MM.1S (cell line): ENCODE data around the gene SLC2A1.

Experiments
- DNase-seq: peaks from one replicate; pipeline ENCODE4 v3.0.0-alpha.2; 2015
- H2AFZ ChIP-seq: fragments of 300-600 bp; sonication (generic); 2 replicates; pipeline ENCODE4 v1.6.0; 2016; ENCODE audit warnings: antibody characterized with exemption, low read length
- H3F3A ChIP-seq: fragments of 300-600 bp; sonication (generic); 2 replicates; pipeline ENCODE4 v1.6.1; 2016; ENCODE audit warnings: mild to moderate bottlenecking, antibody characterized with exemption, low read length, moderate library complexity, mixed read lengths; ENCODE audit not compliant: insufficient read depth
- H3K27ac ChIP-seq: fragments of 300-600 bp; sonication (generic); 2 replicates; pipeline ENCODE4 v1.5.1; 2016; ENCODE audit warnings: mild to moderate bottlenecking, low read length
- H3K27me3 ChIP-seq: fragments of 300-600 bp; sonication (generic); replicated peaks from 2 replicates; pipeline ENCODE4 v1.6.0; 2016; ENCODE audit warnings: low read length; ENCODE audit not compliant: insufficient read depth
- H3K36me3 ChIP-seq: fragments of 300-600 bp; sonication (generic); replicated peaks from 2 replicates; pipeline ENCODE4 v1.6.1; 2016; ENCODE audit warnings: mild to moderate bottlenecking, low read length, mixed read lengths; ENCODE audit not compliant: insufficient read depth
- H3K4me1 ChIP-seq: fragments of 300-600 bp; sonication (generic); 2 replicates; pipeline ENCODE4 v1.6.1; 2016; ENCODE audit warnings: low read length, mixed read lengths
- H3K4me2 ChIP-seq: fragments of 300-600 bp; sonication (generic); 2 replicates; pipeline ENCODE4 v1.6.0; 2016; ENCODE audit warnings: low read depth, low read length
- H3K4me3 ChIP-seq: fragments of 300-600 bp; sonication (generic); 2 replicates; pipeline ENCODE4 v1.5.1; 2016; ENCODE audit warnings: low read length, mixed read lengths
- H3K79me2 ChIP-seq: fragments of 300-600 bp; sonication (generic); 2 replicates; pipeline ENCODE4 v1.6.1; 2016; ENCODE audit warnings: mixed run types, low read length, mixed read lengths
- H3K9ac ChIP-seq: fragments of 300-600 bp; sonication (generic); 2 replicates; pipeline ENCODE4 v1.6.1; 2016; ENCODE audit warnings: low read length, mixed read lengths
- H3K9me2 ChIP-seq: fragments of 300-600 bp; sonication (generic); replicated peaks from 2 replicates; pipeline ENCODE4 v1.6.1; 2016; ENCODE audit warnings: mild to moderate bottlenecking, low read length, mixed read lengths; ENCODE audit not compliant: insufficient read depth
- H3K9me3 ChIP-seq: fragments of 300-600 bp; sonication (generic); replicated peaks from 2 replicates; pipeline ENCODE4 v1.6.1; 2016; ENCODE audit warnings: mild to moderate bottlenecking, low read length, mixed read lengths; ENCODE audit not compliant: insufficient read depth
- H4K20me1 ChIP-seq: fragments of 300-600 bp; sonication (generic); 2 replicates; pipeline ENCODE4 v1.6.1; 2016; ENCODE audit warnings: mild to moderate bottlenecking, low read length, moderate library complexity, mixed read lengths; ENCODE audit not compliant: insufficient read depth
- CTCF ChIP-seq: fragments of 300-600 bp; sonication (generic); IDR thresholded peaks from 2 replicates; pipeline ENCODE4 v1.5.1; 2016; ENCODE audit warnings: antibody characterized with exemption, low read length, mixed read lengths
- EZH2 ChIP-seq: fragments of 300-600 bp; sonication (generic); optimal IDR thresholded peaks from 2 replicates; pipeline ENCODE3; 2017; ENCODE audit warnings: low read depth, mild to moderate bottlenecking, antibody characterized with exemption, low read length, mixed read lengths
- EZH2phosphoT487 ChIP-seq: fragments of 300-600 bp; sonication (generic); IDR thresholded peaks from 2 replicates; pipeline ENCODE4 v1.6.1; 2018; ENCODE audit warnings: antibody characterized with exemption, low read length

SLC2A1 gene

GRCh38 chr1:42952303-42953001 is 6.2 kb downstream of the SLC2A1 start:
- no peak overlapping the region for H3K4me3 ChIP-seq
- H3K4me1 ChIP-seq = peaks cover 15% of the 10 kb centered on the region; the same call in 1 of the 2 replicates
- H3F3A ChIP-seq = 0 out of 2 replicates have a peak, but pooled peaks cover 2% of the 10 kb centered on the region
- H3K9me2 ChIP-seq = no peaks in the 10 kb centered on the region
- H4K20me1 ChIP-seq = peaks cover 7% of the 10 kb centered on the region; the same call in 1 of the 2 replicates
- DNase-seq = no peak
- no peaks in the 10 kb centered on the region for H3K27me3 ChIP-seq
- no peak overlapping the region for H3K27ac ChIP-seq
- no peak overlapping the region for H3K9ac ChIP-seq
- peaks cover 95% of the 10 kb centered on the region for H3K79me2 ChIP-seq
- no peak overlapping the region for H3K4me2 ChIP-seq
- H3K9me3 ChIP-seq = no peaks in the 10 kb centered on the region
- TF ChIP-seq EZH2 (no peak), EZH2phosphoT487 (no peak), CTCF (no peak)
- no peak overlapping the region for H2AFZ ChIP-seq
- H3K36me3 ChIP-seq = no peaks in the 10 kb centered on the region

GRCh38 chr1:42951588-42951987 is 7.1 kb downstream of the SLC2A1 start:
- Histone ChIP-seq H3K79me2 (peaks cover 95% of the 10 kb centered on the region), H4K20me1 (peaks cover 7% of the 10 kb centered on the region; the same call in 1 of the 2 replicates), H2AFZ (no peak overlapping the region), H3K4me2 (no peak overlapping the region), H3K36me3 (no peaks in the 10 kb centered on the region), H3K27ac (no peak overlapping the region), H3K9ac (no peak overlapping the region), H3F3A (no peaks in the 10 kb centered on the region), H3K27me3 (no peaks in the 10 kb centered on the region), H3K9me3 (no peaks in the 10 kb centered on the region), H3K4me1 (peaks cover 12% of the 10 kb centered on the region; the same call in 1 of the 2 replicates), H3K9me2 (no peaks in the 10 kb centered on the region), H3K4me3 (no peak overlapping the region)
- no peak for DNase-seq
- TF ChIP-seq CTCF = no peak
- no peak for TF ChIP-seq EZH2phosphoT487
- no peak for TF ChIP-seq EZH2

- H2AFZ ChIP-seq = no peak overlapping the region
- H3K9ac ChIP-seq = no peak overlapping the region
- DNase-seq = no peak
- H4K20me1 ChIP-seq = peaks cover 7% of the 10 kb centered on the region; the same call in 1 of the 2 replicates
- no peaks in the 10 kb centered on the region for H3K9me3 ChIP-seq
- H3K27ac ChIP-seq = no peak overlapping the region
- no peak overlapping the region for H3K4me2 ChIP-seq
- no peaks in the 10 kb centered on the region for H3K36me3 ChIP-seq
- H3K9me2 ChIP-seq = no peaks in the 10 kb centered on the region
- no peak overlapping the region for H3K4me3 ChIP-seq
- peaks cover 97% of the 10 kb centered on the region for H3K79me2 ChIP-seq
- no peaks in the 10 kb centered on the region for H3K27me3 ChIP-seq
- H3F3A ChIP-seq = no peaks in the 10 kb centered on the region
- TF ChIP-seq CTCF (no peak), EZH2phosphoT487 (no peak), EZH2 (no peak)
- peaks cover 16% of the 10 kb centered on the region; the same call in 1 of the 2 replicates for H3K4me1 ChIP-seq
These were observed 8.6 kb downstream of the SLC2A1 start for GRCh38 chr1:42950116-42950481.
